ENCODE measurements around the gene LMF1. TPM values are rescaled to one million over a fixed set of nuclear protein-coding genes. Genes with fewer than 3 reads are reported as not detected.

LMF1 gene
- total RNA-seq, 2 donors from 2014 or later: 15.8 to 20.1 TPM

GRCh38 chr16:842711-843560, 127.8 kb downstream of the LMF1 start:
- H3K27me3 ChIP-seq: no peaks in the 10 kb centered on the region
- ATAC-seq (no peak), DNase-seq (no peak)
- H3K36me3 ChIP-seq (replicated peaks in 1 of 2; ENCODE audit: insufficient read depth in 1 of 2, low read depth in 2 of 2): no peaks in the 10 kb centered on the region
- H3K9me3 ChIP-seq: no peaks in the 10 kb centered on the region
- intact Hi-C loops (cut with DNase I): no loop called here
- no peaks in the 10 kb centered on the region for H3K4me1 ChIP-seq
- no peak overlapping the region for H3K4me3 ChIP-seq
- H3K27ac ChIP-seq: no peak overlapping the region
- no peak for TF ChIP-seq POLR2A (IDR thresholded peaks at IDR 0.05)
- no peak for TF ChIP-seq CTCF (IDR thresholded peaks at IDR 0.05)
- 68 to 71% methylated on average over 14 to 31 of the region's 33 CpGs for WGBS, 2 donors

GRCh38 chr16:842061-842476, 128.7 kb downstream of the LMF1 start:
- WGBS, 2 donors: 59 to 65% methylated on average over 4 to 16 of the region's 19 CpGs
- no peak overlapping the region for H3K4me3 ChIP-seq
- ATAC-seq (peak; percentile 40), DNase-seq (peak in 3 of 4 donors; percentile 36 to 57 (median 50))
- H3K27ac ChIP-seq: no peak overlapping the region
- intact Hi-C loops (cut with DNase I): no loop called here
- H3K27me3 ChIP-seq: no peaks in the 10 kb centered on the region
- no peaks in the 10 kb centered on the region for H3K36me3 ChIP-seq (replicated peaks in 1 of 2; ENCODE audit: insufficient read depth in 1 of 2, low read depth in 2 of 2)
- TF ChIP-seq CTCF (IDR thresholded peaks at IDR 0.05): no peak
- no peak for TF ChIP-seq POLR2A (IDR thresholded peaks at IDR 0.05)
- H3K9me3 ChIP-seq: no peaks in the 10 kb centered on the region
- H3K4me1 ChIP-seq: no peaks in the 10 kb centered on the region

GRCh38 chr16:841455-842060, 129.2 kb downstream of the LMF1 start:
- Histone ChIP-seq H3K27ac (no peak overlapping the region), H3K36me3 (replicated peaks in 1 of 2; ENCODE audit: insufficient read depth in 1 of 2, low read depth in 2 of 2) (no peaks in the 10 kb centered on the region), H3K4me1 (no peaks in the 10 kb centered on the region), H3K27me3 (no peaks in the 10 kb centered on the region), H3K9me3 (peaks cover 0 to 3% (median 0%) of the 10 kb centered on the region in 3 donors), H3K4me3 (no peak overlapping the region)
- TF ChIP-seq CTCF (IDR thresholded peaks at IDR 0.05): no peak
- TF ChIP-seq POLR2A (IDR thresholded peaks at IDR 0.05): no peak
- intact Hi-C loops (cut with DNase I): no loop called here
- WGBS, 2 donors: 68 to 80% methylated on average over 1 to 25 of the region's 27 CpGs
- no peak for DNase-seq
- ATAC-seq: no peak

- Histone ChIP-seq H3K36me3 (replicated peaks in 1 of 2; ENCODE audit: insufficient read depth in 1 of 2, low read depth in 2 of 2) (no peaks in the 10 kb centered on the region), H3K4me1 (no peaks in the 10 kb centered on the region), H3K27me3 (no peaks in the 10 kb centered on the region), H3K9me3 (peaks cover 0 to 11% (median 0%) of the 10 kb centered on the region in 3 donors), H3K27ac (no peak overlapping the region), H3K4me3 (no peak overlapping the region)
- TF ChIP-seq POLR2A (IDR thresholded peaks at IDR 0.05) (no peak), CTCF (IDR thresholded peaks at IDR 0.05) (no peak)
- intact Hi-C loops (cut with DNase I): no loop called here
- no peak for DNase-seq
- ATAC-seq: no peak
- WGBS, 2 donors: 61 to 76% methylated on average over 15 to 31 of the region's 34 CpGs
Observed at GRCh38 chr16:840561-841454, 130.0 kb downstream of the LMF1 start.
